ENCODE data around the gene FAM83F. TPM values are rescaled to one million over a fixed set of nuclear protein-coding genes. Genes with fewer than 3 reads are reported as not detected.
A peak's percentile ranks its signal among the peaks of the same experiment; 100 is the strongest.

Gene FAM83F
- total and polyA plus RNA-seq, 2 donors (not counting 1 experiment from before 2014, with no cell fraction given): not detected

DNA sequence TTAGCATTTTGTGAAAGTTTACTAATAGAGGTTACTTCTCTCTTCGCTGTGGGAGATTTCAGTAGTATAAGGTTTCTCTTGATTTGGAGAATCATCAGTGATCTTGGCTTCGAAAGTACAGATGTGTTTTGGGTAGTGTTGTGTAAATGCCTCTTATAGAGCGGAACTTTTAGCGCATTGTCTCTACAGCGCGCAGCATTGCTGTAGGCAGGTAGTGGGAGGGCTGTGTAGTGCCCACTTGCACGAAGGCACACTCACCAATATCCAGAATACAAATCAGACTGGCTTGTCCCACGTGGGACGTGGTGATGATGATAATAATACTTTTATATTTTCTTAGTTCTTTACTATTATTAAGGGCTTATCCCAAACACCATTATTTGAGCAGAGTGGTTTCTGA, 51.4 kb downstream of the FAM83F start:
- TF ChIP-seq EZH2 (IDR thresholded peaks at IDR 0.05; ENCODE audit: low read length, missing control alignments): no peak
- TF ChIP-seq, protein P1, sequence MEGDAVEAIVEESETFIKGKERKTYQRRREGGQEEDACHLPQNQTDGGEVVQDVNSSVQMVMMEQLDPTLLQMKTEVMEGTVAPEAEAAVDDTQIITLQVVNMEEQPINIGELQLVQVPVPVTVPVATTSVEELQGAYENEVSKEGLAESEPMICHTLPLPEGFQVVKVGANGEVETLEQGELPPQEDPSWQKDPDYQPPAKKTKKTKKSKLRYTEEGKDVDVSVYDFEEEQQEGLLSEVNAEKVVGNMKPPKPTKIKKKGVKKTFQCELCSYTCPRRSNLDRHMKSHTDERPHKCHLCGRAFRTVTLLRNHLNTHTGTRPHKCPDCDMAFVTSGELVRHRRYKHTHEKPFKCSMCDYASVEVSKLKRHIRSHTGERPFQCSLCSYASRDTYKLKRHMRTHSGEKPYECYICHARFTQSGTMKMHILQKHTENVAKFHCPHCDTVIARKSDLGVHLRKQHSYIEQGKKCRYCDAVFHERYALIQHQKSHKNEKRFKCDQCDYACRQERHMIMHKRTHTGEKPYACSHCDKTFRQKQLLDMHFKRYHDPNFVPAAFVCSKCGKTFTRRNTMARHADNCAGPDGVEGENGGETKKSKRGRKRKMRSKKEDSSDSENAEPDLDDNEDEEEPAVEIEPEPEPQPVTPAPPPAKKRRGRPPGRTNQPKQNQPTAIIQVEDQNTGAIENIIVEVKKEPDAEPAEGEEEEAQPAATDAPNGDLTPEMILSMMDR (conservative IDR thresholded peaks at IDR 0.05 in 1 of 2, IDR thresholded peaks at IDR 0.05 in 1 of 2; ENCODE audit: low read depth in 1 of 2, low read length in 2 of 2): no peak
- Histone ChIP-seq H3K27me3 (ENCODE audit: control insufficient read depth, insufficient read depth, low read length) (peaks cover 5% of the 10 kb centered on the region), H3K36me3 (ENCODE audit: control insufficient read depth, insufficient read depth, low read length) (no peaks in the 10 kb centered on the region), H3K9me3 (ENCODE audit: control insufficient read depth, insufficient read depth, low read depth, low read length) (no peaks in the 10 kb centered on the region), H4K20me1 (ENCODE audit: control insufficient read depth, extremely low read depth, insufficient read depth, low read length) (no peaks in the 10 kb centered on the region), H3K4me2 (ENCODE audit: extremely low read depth, insufficient read depth, low read length) (no peak overlapping the region), H3K4me1 (ENCODE audit: control insufficient read depth, extremely low read depth, insufficient read depth, low read length) (peaks cover 5% of the 10 kb centered on the region), H3K27ac (ENCODE audit: insufficient read depth, low read length) (no peak overlapping the region), H3K79me2 (ENCODE audit: control insufficient read depth, insufficient read depth, low read length) (no peaks in the 10 kb centered on the region), H3K4me3 (replicated peaks in 1 of 4; ENCODE audit: control extremely low read depth in 1 of 4, insufficient read depth in 1 of 4, low read depth in 3 of 4, low read length in 4 of 4) (peak overlapping the region in 2 of 4 experiments; percentile 68 to 69), H3K9ac (ENCODE audit: insufficient read depth, low read length) (no peak overlapping the region), H2AFZ (ENCODE audit: low read length) (no peak overlapping the region)
- DNase-seq (ENCODE audit: low read depth in 2 of 2): no peak

DNA sequence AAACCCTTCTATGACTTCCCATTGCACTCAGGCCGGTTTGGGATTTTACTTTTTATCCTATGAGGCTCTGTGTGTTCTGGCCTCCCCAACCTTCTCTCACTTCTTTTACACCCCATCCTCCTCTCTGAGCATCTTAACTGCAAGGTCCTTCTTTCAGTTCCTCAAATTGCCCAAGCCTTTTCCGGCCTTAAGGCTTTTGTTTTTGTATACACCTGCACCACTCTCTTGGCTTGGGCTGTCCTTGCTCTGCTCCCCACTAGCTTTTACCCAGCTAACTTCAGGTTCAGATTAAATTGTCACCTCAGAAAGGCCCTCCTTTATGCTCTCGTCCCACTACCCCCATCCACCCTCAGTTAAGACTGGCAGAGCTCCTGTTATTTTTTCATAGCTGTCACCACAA, 55.5 kb downstream of the FAM83F start:
- TF ChIP-seq EZH2 (IDR thresholded peaks at IDR 0.05; ENCODE audit: low read length, missing control alignments): no peak
- TF ChIP-seq, protein P1 (conservative IDR thresholded peaks at IDR 0.05 in 1 of 2, IDR thresholded peaks at IDR 0.05 in 1 of 2; ENCODE audit: low read depth in 1 of 2, low read length in 2 of 2): no peak
- no peaks in the 10 kb centered on the region for H3K79me2 ChIP-seq (ENCODE audit: control insufficient read depth, insufficient read depth, low read length)
- no peak for DNase-seq (ENCODE audit: low read depth in 2 of 2)

DNA sequence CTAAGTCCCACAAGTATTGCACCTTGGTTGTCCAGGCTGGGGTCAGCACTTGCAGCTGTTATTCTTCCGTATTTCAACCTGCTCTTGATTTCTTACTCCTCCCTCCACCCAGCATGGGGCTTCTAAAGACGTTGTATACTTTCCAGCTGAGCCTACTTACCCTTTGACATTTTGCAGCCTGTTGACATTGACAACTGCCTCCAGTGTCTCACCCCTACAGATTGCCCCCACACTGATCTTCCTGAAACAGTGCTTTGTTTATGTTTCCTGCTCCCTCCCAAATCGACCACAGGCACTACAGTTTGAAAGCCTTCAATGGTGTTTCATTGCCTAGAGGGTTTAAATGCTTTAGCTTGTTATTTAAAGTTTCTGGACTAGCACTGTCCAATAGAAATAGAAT, 56.6 kb downstream of the FAM83F start:
- TF ChIP-seq, protein P1 (conservative IDR thresholded peaks at IDR 0.05 in 1 of 2, IDR thresholded peaks at IDR 0.05 in 1 of 2; ENCODE audit: low read depth in 1 of 2, low read length in 2 of 2): no peak
- no peak for TF ChIP-seq EZH2 (IDR thresholded peaks at IDR 0.05; ENCODE audit: low read length, missing control alignments)
- H3K9ac ChIP-seq (ENCODE audit: insufficient read depth, low read length): no peak overlapping the region
- H3K4me2 ChIP-seq (ENCODE audit: extremely low read depth, insufficient read depth, low read length): no peak overlapping the region
- no peaks in the 10 kb centered on the region for H3K9me3 ChIP-seq (ENCODE audit: control insufficient read depth, insufficient read depth, low read depth, low read length)
- H3K36me3 ChIP-seq (ENCODE audit: control insufficient read depth, insufficient read depth, low read length): no peaks in the 10 kb centered on the region
- DNase-seq (ENCODE audit: low read depth in 2 of 2): no peak
- no peaks in the 10 kb centered on the region for H3K79me2 ChIP-seq (ENCODE audit: control insufficient read depth, insufficient read depth, low read length)
- H4K20me1 ChIP-seq (ENCODE audit: control insufficient read depth, extremely low read depth, insufficient read depth, low read length): no peaks in the 10 kb centered on the region
- no peak overlapping the region for H3K27ac ChIP-seq (ENCODE audit: insufficient read depth, low read length)
- H2AFZ ChIP-seq (ENCODE audit: low read length): no peak overlapping the region
- no peak overlapping the region for H3K4me3 ChIP-seq (replicated peaks in 1 of 4; ENCODE audit: control extremely low read depth in 1 of 4, insufficient read depth in 1 of 4, low read depth in 3 of 4, low read length in 4 of 4)
- H3K4me1 ChIP-seq (ENCODE audit: control insufficient read depth, extremely low read depth, insufficient read depth, low read length): no peaks in the 10 kb centered on the region
- H3K27me3 ChIP-seq (ENCODE audit: control insufficient read depth, insufficient read depth, low read length): peaks cover 4% of the 10 kb centered on the region

More for the DNA sequence above, 55.5 kb downstream of the FAM83F start:
- H3K9ac ChIP-seq (ENCODE audit: insufficient read depth, low read length): no peak overlapping the region
- H3K4me2 ChIP-seq (ENCODE audit: extremely low read depth, insufficient read depth, low read length): no peak overlapping the region
- no peaks in the 10 kb centered on the region for H3K4me1 ChIP-seq (ENCODE audit: control insufficient read depth, extremely low read depth, insufficient read depth, low read length)
- no peaks in the 10 kb centered on the region for H3K36me3 ChIP-seq (ENCODE audit: control insufficient read depth, insufficient read depth, low read length)
- H3K4me3 ChIP-seq (replicated peaks in 1 of 4; ENCODE audit: control extremely low read depth in 1 of 4, insufficient read depth in 1 of 4, low read depth in 3 of 4, low read length in 4 of 4): no peak overlapping the region
- peaks cover 3% of the 10 kb centered on the region for H3K27me3 ChIP-seq (ENCODE audit: control insufficient read depth, insufficient read depth, low read length)
- no peaks in the 10 kb centered on the region for H3K9me3 ChIP-seq (ENCODE audit: control insufficient read depth, insufficient read depth, low read depth, low read length)
- H3K27ac ChIP-seq (ENCODE audit: insufficient read depth, low read length): no peak overlapping the region
- no peaks in the 10 kb centered on the region for H4K20me1 ChIP-seq (ENCODE audit: control insufficient read depth, extremely low read depth, insufficient read depth, low read length)
- no peak overlapping the region for H2AFZ ChIP-seq (ENCODE audit: low read length)
